IMR-90 (cell line): ENCODE results near the gene JAK1. TPM values are rescaled to one million over a fixed set of nuclear protein-coding genes. Genes with fewer than 3 reads are reported as not detected.

Experiments
- ATAC-seq: fragments of 200-7000 bp; cut with Tn5 transposase; 2 replicates; pipeline ENCODE4 v1.9.1; 2020; ENCODE audit warnings: low read depth, mild to moderate bottlenecking, moderate library complexity
- BruUV-seq: library from RNA; stranded (reverse); fragments of 400-500 nt; replicated peaks from 2 replicates; lab custom pipeline; 2021; lab: Mats Ljungman, UMichigan
- CTCF ChIA-PET: fragments of 300-600 bp; formaldehyde crosslinking; extraction: SDS; loops from one replicate; lab custom pipeline; 2021; ENCODE audit warnings: antibody characterized with exemption; lab: Yijun Ruan, JAX
- POLR2A ChIA-PET: fragments of 300-600 bp; sonication (Branson Sonifier 250); formaldehyde crosslinking; loops from one replicate; lab custom pipeline; 2022; ENCODE audit warnings: antibody characterized with exemption; ENCODE audit not compliant: unreplicated experiment; lab: Charles Lee
- DNase-seq: peaks from one replicate; pipeline ENCODE4 v3.0.0; 2013
- H2AFZ ChIP-seq: replicated peaks from 2 replicates; pipeline ENCODE3; 2013; ENCODE audit warnings: low read length, mild to moderate bottlenecking; ENCODE audit not compliant: poor library complexity
- H2AK5ac ChIP-seq: 2 replicates; pipeline ENCODE4 v1.6.1; 2013; ENCODE audit warnings: low read depth, low read length, inconsistent platforms
- H2AK9ac ChIP-seq: replicated peaks from 2 replicates; pipeline ENCODE3; 2013; ENCODE audit warnings: mild to moderate bottlenecking, low read depth, low read length, moderate library complexity; ENCODE audit not compliant: poor library complexity
- H2BK120ac ChIP-seq: 2 replicates; pipeline ENCODE4 v1.6.1; 2013; ENCODE audit warnings: low read depth, low read length, inconsistent platforms
- H2BK15ac ChIP-seq: 3 replicates; pipeline ENCODE4 v1.6.1; 2013; ENCODE audit warnings: low read depth, low read length, inconsistent platforms
- H2BK20ac ChIP-seq: 2 replicates; pipeline ENCODE4 v1.6.1; 2013; ENCODE audit warnings: low read depth, mild to moderate bottlenecking, inconsistent platforms, low read length, moderate library complexity
- H2BK5ac ChIP-seq: 2 replicates; pipeline ENCODE4 v1.6.1; 2013; ENCODE audit warnings: mild to moderate bottlenecking, low read depth, low read length, inconsistent platforms; ENCODE audit not compliant: poor library complexity, severe bottlenecking
- H3K14ac ChIP-seq: replicated peaks from 2 replicates; pipeline ENCODE4 v1.6.1; 2013; ENCODE audit warnings: low read depth, low read length, inconsistent platforms
- H3K18ac ChIP-seq: 2 replicates; pipeline ENCODE4 v1.6.1; 2013; ENCODE audit warnings: low read depth, low read length, control low read depth
- H3K23ac ChIP-seq: 2 replicates; pipeline ENCODE4 v1.6.1; 2013; ENCODE audit warnings: low read depth, low read length, inconsistent platforms
- H3K27ac ChIP-seq: 2 replicates; pipeline ENCODE4 v1.5.1; 2013; ENCODE audit warnings: mild to moderate bottlenecking, control low read depth, low read length; ENCODE audit not compliant: insufficient read depth
- H3K27me3 ChIP-seq: 2 replicates; pipeline ENCODE4 v1.6.1; 2013; ENCODE audit warnings: low read length; ENCODE audit not compliant: control insufficient read depth, insufficient read depth
- H3K36me3 ChIP-seq: 2 replicates; pipeline ENCODE4 v1.6.1; 2013; ENCODE audit warnings: low read length, mixed read lengths; ENCODE audit not compliant: control insufficient read depth, insufficient read depth
- H3K4ac ChIP-seq: 2 replicates; pipeline ENCODE4 v1.6.1; 2013; ENCODE audit warnings: low read depth, low read length, inconsistent platforms
- H3K4me1 ChIP-seq: 2 replicates; pipeline ENCODE4 v1.6.1; 2013; ENCODE audit warnings: low read length, mixed read lengths; ENCODE audit not compliant: control insufficient read depth, insufficient read depth
- H3K4me2 ChIP-seq: 2 replicates; pipeline ENCODE4 v1.6.1; 2013; ENCODE audit warnings: low read depth, mild to moderate bottlenecking, control low read depth, low read length, moderate library complexity
- H3K4me3 ChIP-seq: 2 replicates; pipeline ENCODE4 v1.5.1; 2013; ENCODE audit warnings: low read depth, mild to moderate bottlenecking, control low read depth, low read length, moderate library complexity; ENCODE audit not compliant: insufficient read depth
- H3K56ac ChIP-seq: 2 replicates; pipeline ENCODE4 v1.6.1; 2013; ENCODE audit warnings: low read length, inconsistent platforms; ENCODE audit not compliant: insufficient read depth; ENCODE audit errors: extremely low read depth
- H3K79me1 ChIP-seq, 2 experiments: 2 replicates each; pipeline ENCODE4 v1.6.1; 2013; ENCODE audit warnings: low read length in 2 of 2, inconsistent platforms in 1 of 2, low read depth in 1 of 2
- H3K9ac ChIP-seq: 2 replicates; pipeline ENCODE4 v1.6.1; 2013; ENCODE audit warnings: low read depth, low read length, control low read depth
- H3K9me1 ChIP-seq: 2 replicates; pipeline ENCODE4 v1.6.1; 2013; ENCODE audit warnings: low read length, inconsistent platforms; ENCODE audit not compliant: insufficient read depth
- H3K9me3 ChIP-seq: 2 replicates; pipeline ENCODE4 v1.6.1; 2013; ENCODE audit warnings: low read length; ENCODE audit not compliant: control insufficient read depth, insufficient read depth
- H4K20me1 ChIP-seq: 2 replicates; pipeline ENCODE4 v1.6.1; 2013; ENCODE audit warnings: low read length, inconsistent platforms; ENCODE audit not compliant: insufficient read depth
- H4K5ac ChIP-seq: 2 replicates; pipeline ENCODE4 v1.6.1; 2013; ENCODE audit warnings: mild to moderate bottlenecking, low read depth, low read length, control low read depth
- H4K8ac ChIP-seq, 2 experiments: 2 replicates each; pipeline ENCODE4 v1.6.1; 2013; ENCODE audit warnings: low read depth in 2 of 2, low read length in 2 of 2, control low read depth in 1 of 2, inconsistent platforms in 1 of 2
- H4K91ac ChIP-seq: 2 replicates; pipeline ENCODE4 v1.6.1; 2013; ENCODE audit warnings: low read depth, low read length, inconsistent platforms; ENCODE audit not compliant: insufficient read depth
- CEBPB ChIP-seq: IDR thresholded peaks from 2 replicates; pipeline ENCODE4 v1.6.1; 2012; ENCODE audit warnings: low read depth, low read length, improper control_type of control experiment
- ELK1 ChIP-seq: fragments of 150-350 bp; IDR thresholded peaks from 2 replicates; pipeline ENCODE4 v1.6.1; 2016; ENCODE audit warnings: low read depth, mild to moderate bottlenecking, low read length, moderate library complexity, borderline replicate concordance
- WGBS, 2 experiments: methylation state at CpG; one replicate each; pipeline versions ENCODE4 v1.1.5 to v1.1.7; 2013; ENCODE audit warnings: missing lambda C conversion rate in 2 of 2; ENCODE audit not compliant: insufficient read length in 1 of 2; ENCODE audit errors: extremely low coverage in 2 of 2; 5-methylcytosine and 5-hydroxymethylcytosine counted together
- dilution Hi-C: fragments of 300-500 bp; cut with HindIII; formaldehyde crosslinking; loops from one replicate; pipeline ENCODE4 v1.14.3; 2018; ENCODE audit warnings: low sequenced_read_pairs; ENCODE audit not compliant: unreplicated experiment
- in situ Hi-C: fragments of 300-500 bp; cut with MboI; formaldehyde crosslinking; loops from 3 replicates; pipeline ENCODE4 v1.14.3; 2019; ENCODE audit warnings: low sequenced_read_pairs, inconsistent platforms, mixed read lengths
- intact Hi-C: fragments of 100-400 bp; cut with micrococcal nuclease; formaldehyde crosslinking; loops from 2 replicates; pipeline ENCODE4 v1.10.0; 2022
- polyA plus RNA-seq, 3 experiments: library from polyadenylated mRNA; depleted of rRNA; stranded (reverse); fragments of >200 nt; gene quantifications; 2 replicates each; pipeline ENCODE4 v1.2.3, GENCODE V29; 2012; ENCODE audit warnings: low replicate concordance in 1 of 3
- total RNA-seq: library from RNA; depleted of rRNA; stranded (reverse); fragments of >200 nt; gene quantifications from 2 replicates; pipeline ENCODE4 v1.2.3, GENCODE V29; 2012

JAK1 gene
- total and polyA plus RNA-seq, 2 of the 4 experiments (the other 2 are of a cell fraction), result 76.9 to 103 TPM

- H3K79me1 ChIP-seq, result peaks cover 6 to 35% of the 10 kb centered on the region in 2 experiments
- TF ChIP-seq ELK1 (no peak), CEBPB (peak; percentile 69)
- no peak overlapping the region for H3K4me3 ChIP-seq
- no peaks in the 10 kb centered on the region for H3K4me1 ChIP-seq
- POLR2A ChIA-PET, result no interaction called here
- BruUV-seq, result no TSS peak
- no peak overlapping the region for H3K27ac ChIP-seq
- H3K14ac ChIP-seq, result no peak overlapping the region
- no peak overlapping the region for H4K91ac ChIP-seq
- H4K20me1 ChIP-seq, result no peaks in the 10 kb centered on the region; the same call in 1 of the 2 replicates
- WGBS, 2 experiments, result 100% methylated on average over 1 of the region's 1 CpG; no CpG with 5 or more reads in 1 of the 2 experiments
- H4K8ac ChIP-seq, result no peak overlapping the region
- dilution Hi-C loops (no loop called here), intact Hi-C loops (no loop called here), in situ Hi-C loops (no loop called here)
- CTCF ChIA-PET, result no interaction called here
- no peak overlapping the region for H2BK5ac ChIP-seq
- H3K18ac ChIP-seq, result no peak overlapping the region
- H2BK120ac ChIP-seq, result no peak overlapping the region
- H2BK20ac ChIP-seq, result no peak overlapping the region; the same call in 1 of the 2 replicates
- H2AFZ ChIP-seq, result no peak overlapping the region
- H3K27me3 ChIP-seq, result no peaks in the 10 kb centered on the region
- no peak overlapping the region for H3K23ac ChIP-seq
- ATAC-seq, result no peak
- no peak overlapping the region for H3K56ac ChIP-seq
- DNase-seq, result peak; percentile 9
- H3K4me2 ChIP-seq, result no peak overlapping the region
- peaks cover 54% of the 10 kb centered on the region for H3K36me3 ChIP-seq
- H3K9me1 ChIP-seq, result peaks cover 7% of the 10 kb centered on the region; the same call in 1 of the 2 replicates
- no peak overlapping the region for H2BK15ac ChIP-seq
- no peaks in the 10 kb centered on the region for H3K9me3 ChIP-seq
- no peak overlapping the region for H3K9ac ChIP-seq
- no peak overlapping the region for H3K4ac ChIP-seq
- H2AK9ac ChIP-seq, result no peak overlapping the region
- no peak overlapping the region for H2AK5ac ChIP-seq
- H4K5ac ChIP-seq, result no peak overlapping the region
These were observed 99.1 kb downstream of the JAK1 start for GRCh38 chr1:64867266-64867665.
